ENCODE results near the gene KMO.

Gene KMO

DNA sequence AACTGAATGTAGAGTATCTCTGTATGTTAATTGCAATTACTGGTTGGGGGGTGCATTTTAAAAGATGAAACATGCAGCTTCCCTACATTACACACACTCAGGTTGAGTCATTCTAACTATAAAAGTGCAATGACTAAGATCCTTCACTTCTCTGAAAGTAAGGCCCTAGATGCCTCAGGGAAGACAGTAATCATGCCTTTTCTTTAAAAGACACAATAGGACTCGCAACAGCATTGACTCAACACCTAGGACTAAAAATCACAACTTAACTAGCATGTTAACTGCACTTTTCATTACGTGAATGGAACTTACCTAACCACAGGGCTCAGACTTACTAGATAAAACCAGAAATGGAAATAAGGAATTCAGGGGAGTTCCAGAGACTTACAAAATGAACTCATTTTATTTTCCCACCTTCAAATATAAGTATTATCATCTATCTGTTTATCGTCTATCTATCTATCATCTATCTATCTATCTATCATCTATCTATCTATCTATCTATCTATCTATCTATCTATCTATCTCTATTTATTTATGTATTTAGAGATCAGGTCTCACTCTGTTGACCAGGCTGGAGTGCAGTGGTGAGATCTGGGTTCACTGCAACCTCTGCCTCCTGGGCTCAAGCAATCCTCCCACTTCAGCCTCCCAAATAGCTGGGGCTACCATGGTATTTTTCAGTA lies 60.2 kb downstream of the KMO start:
- no peak for TF ChIP-seq CTCF (IDR thresholded peaks at IDR 0.05; ENCODE audit: low read depth, low read length)

GRCh38 chr1:241593186-241593585 lies 61.0 kb downstream of the KMO start:
- no peak for DNase-seq (ENCODE audit: extremely low read depth, low read depth)
- TF ChIP-seq CTCF (IDR thresholded peaks at IDR 0.05; ENCODE audit: low read depth, low read length): no peak

More for the DNA sequence above, 60.2 kb downstream of the KMO start:
- DNase-seq (ENCODE audit: extremely low read depth, low read depth): no peak

GRCh38 chr1:241596633-241597032 lies 64.5 kb downstream of the KMO start:
- no peak for TF ChIP-seq CTCF (IDR thresholded peaks at IDR 0.05; ENCODE audit: low read depth, low read length)

DNA sequence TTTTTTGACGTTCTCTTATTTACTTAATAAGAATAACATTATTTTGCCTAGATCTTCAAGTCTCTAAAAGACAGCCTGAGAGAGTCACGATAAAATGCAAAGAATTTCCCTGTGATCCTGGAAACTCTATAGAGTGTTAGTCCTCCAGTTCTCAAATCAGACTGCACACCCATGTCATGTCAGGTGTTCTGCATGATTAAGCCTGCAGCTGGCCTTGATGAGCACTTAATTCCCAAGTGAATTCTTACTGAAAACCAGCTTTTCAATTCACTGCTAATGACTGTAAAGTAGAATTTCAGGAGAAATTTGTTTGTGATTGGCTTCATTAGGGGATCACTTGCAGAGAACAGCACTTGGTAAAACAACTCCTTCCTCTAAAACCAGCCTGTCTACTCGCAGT lies 66.1 kb downstream of the KMO start:
- TF ChIP-seq CTCF (IDR thresholded peaks at IDR 0.05; ENCODE audit: low read depth, low read length): no peak
- no peak for DNase-seq (ENCODE audit: extremely low read depth, low read depth)

More at GRCh38 chr1:241596633-241597032, 64.5 kb downstream of the KMO start:
- DNase-seq (ENCODE audit: extremely low read depth, low read depth): no peak

GRCh38 chr1:241600496-241600901 lies 68.3 kb downstream of the KMO start:
- no peak for TF ChIP-seq CTCF (IDR thresholded peaks at IDR 0.05; ENCODE audit: low read depth, low read length)
- no peak for DNase-seq (ENCODE audit: extremely low read depth, low read depth)

DNA sequence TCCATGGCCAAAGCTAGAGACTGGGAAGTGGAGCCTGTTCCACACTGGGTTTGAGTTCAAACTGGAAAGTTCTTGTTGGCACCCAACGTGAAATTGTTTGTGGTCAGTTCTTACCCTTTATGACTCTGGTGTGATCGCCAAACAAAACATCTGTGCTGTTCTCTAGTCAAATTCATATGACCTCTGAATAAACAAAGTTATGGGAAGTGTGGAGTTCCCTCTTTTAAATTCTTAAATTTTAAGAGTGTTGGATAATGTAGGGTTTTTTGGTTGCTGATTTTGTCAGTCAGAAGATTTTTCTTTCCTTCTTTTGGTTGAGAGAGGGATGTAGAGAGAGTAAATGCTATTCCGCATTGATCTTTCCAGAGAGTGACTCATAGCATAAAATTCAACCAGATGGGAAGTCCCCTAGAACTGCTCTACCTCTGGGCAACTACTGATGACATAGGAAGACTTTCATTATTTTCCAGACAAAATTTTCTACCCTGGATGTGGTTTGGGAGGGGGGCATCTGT lies 71.6 kb downstream of the KMO start:
- TF ChIP-seq CTCF (IDR thresholded peaks at IDR 0.05; ENCODE audit: low read depth, low read length): no peak
- no peak for DNase-seq (ENCODE audit: extremely low read depth, low read depth)

DNA sequence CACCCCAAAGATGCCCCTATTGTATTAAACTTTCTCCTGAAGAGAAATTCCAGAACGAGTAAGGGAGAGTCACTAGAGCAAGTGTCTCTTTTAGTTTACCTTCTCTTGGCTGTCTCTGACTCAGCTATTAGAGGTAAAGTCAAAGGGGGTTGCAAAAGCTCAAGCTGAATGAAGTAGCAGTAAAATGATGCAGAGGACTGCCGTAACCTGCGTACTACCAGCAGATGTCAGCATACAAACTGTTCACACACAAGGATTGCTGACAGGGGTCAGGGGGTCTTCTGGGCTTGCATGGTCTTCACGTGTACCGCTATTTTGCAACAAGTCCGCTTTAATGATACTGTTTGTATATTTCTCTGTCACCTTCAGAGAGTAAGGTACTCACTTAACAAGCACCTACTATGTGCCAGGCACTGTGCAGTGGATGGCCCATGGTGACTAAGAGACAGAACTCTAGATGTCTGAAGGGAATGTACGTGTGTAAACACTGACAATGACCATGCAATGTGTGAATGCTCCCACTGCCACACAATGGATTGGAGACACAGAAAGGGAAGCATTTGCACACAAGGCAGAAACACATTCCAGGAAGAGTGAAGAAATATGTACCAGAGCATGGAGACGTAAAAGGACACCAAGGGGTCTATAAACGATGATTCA lies 73.1 kb downstream of the KMO start:
- no peak for DNase-seq (ENCODE audit: extremely low read depth, low read depth)
- no peak; the same call in 1 of the 2 replicates for TF ChIP-seq CTCF (IDR thresholded peaks at IDR 0.05; ENCODE audit: low read depth, low read length)

All from AG09319 (cell line).